DMS 273 treated with DMSO at 0.1 percent for 48 hours (cell line): Measurements from ENCODE around the gene MAGI2.

Source experiments
- DNase-seq: peaks from one replicate; lab custom pipeline; 2025; lab: John Stamatoyannopoulos, UW

The MAGI2 gene

DNA sequence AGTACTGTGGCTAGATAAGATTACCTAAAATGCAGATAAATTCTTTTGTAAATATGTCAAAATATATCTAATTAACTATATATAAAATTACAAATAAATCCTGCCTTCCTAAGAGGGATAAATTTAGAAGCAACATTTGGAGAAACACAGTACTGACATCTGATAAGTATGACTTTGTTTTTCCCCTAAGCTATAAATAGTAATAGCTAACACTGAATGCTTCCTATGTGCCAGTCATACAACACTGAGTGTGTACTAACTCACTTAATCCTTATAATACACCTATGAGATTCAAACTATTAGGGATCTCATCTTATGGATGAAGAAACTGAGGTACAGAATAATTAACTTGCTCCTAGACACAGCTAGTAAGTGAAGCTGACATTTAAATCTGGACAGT is 733.4 kb downstream of the MAGI2 start:
- no peak for DNase-seq

DNA sequence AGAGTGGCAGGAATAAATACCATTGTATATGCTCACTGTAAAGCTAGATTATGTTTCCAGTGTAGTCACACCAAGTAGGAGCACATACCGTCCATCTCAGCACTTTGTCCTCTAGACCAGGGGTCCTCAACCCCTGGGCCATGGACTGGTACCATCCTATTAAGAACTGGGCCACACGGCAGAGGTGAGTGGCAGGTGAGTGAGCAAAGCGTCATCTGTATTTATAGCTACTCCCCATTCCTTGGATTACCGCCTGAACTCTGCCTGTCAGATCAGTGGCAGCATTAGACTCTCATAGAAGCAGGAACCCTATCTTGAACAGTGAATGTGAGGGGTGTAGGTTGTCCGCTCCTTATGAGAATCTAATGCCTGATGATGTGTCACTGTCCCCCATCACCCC is 735.3 kb downstream of the MAGI2 start:
- no peak for DNase-seq

DNA sequence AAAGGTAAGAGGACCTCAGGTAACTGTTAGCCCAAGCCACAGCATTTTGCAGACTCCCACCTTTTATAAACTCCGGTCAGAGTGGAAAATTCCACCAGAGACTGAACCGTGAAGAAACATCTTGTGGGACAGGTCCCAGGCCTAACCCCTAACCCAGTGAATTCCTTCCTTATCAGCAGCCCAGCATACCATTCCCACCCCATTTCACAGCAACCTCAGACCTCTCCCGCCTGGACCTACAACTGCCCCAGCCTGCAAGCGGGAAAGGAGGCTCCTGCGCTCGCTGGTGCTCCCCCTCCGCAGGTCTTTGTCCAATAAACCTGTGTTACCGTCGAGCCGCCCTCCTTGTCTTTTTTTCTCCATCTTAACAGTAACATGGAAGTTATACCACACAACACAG is 736.6 kb downstream of the MAGI2 start:
- DNase-seq = no peak

DNA sequence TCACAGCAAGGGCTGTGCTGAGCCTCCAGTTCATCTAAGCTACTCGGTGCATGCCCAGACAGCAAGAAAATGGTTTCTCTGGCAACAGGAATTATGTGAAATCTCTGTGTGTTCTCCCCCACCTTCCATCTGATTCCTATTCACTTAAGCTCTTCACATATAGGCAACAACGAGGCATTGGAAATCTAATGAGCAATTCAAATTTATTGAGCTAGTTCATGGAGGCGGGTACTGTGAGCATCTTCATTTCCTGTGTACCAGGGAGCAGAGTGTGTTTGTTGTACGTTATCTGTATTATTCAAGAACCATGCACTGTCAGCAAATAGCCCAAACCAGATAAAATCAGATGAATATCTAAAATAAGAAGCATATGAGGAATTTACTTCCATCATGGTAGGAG is 739.1 kb downstream of the MAGI2 start:
- DNase-seq = no peak

DNA sequence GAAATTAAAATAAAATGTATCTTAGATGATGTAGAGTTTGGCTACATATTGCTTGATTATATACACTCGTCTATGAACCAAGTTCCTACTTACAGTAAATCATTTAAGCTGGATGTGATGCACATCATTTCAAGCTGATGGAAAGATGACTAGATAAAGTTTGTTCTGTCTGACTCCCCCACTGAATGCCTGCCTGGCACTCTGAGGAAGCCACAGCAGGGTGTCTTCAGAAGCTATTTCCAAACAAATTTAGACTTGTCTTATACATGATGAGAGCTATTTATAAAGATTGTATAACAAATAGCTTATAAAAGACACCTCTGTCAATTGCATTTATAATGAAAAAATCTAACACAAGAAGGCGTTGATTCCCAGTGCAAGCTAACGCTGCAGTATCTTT is 741.4 kb downstream of the MAGI2 start:
- DNase-seq = no peak

DNA sequence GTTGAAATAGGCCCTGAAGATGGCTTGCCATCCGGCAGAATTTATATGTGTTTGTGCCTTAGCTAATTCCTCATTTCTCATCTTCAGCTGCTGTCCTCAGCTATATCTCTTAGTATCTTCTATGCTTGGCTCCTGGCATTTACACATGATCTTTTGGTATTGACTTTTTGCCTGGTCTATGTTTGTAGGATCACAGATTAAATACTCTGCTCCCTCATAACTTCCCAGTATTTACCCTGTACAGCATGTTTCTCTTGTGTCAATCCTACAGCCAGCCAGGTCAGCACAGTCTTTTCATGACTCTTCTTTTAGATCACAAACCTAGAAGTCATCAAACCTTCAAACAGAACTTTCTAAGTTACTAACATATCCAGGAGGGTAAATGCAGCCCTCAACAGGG is 743.8 kb downstream of the MAGI2 start:
- DNase-seq = no peak

DNA sequence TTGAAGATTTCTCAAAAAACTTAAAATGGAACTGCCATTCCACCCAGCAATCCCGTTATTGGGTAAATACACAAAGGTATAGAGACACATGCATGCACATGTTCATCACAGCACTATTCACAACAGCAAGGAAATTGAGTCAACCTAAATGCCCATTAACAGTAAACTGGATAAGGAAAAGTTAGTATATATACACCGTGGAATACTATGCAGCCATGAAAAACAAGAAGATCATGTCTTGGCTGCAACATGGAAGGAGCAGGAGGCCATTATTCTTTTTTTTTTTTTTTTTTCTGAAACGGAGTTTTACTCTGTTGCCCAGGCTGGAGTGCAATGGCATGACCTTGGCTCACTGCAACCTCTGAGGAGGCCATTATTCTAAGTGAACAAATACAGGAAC is 749.0 kb downstream of the MAGI2 start:
- DNase-seq = no peak

DNA sequence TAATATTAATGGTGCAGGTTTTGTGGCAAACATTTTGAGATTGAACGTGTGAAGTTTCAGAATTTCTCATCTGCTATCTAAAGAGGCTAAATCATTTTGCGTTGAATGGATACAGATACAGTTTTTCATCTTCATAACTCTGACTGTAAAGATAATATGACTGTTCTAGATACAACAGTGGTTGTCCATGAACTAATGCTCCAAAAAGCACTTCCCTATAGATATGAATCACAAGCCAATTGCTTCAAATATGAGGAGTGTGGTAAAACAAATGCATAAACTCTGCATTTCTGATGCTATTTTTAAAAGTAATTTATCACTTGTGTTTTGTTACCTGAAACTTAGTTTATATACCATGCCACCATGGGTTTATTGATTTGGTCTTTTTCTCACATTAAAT is 750.1 kb downstream of the MAGI2 start:
- no peak for DNase-seq

DNA sequence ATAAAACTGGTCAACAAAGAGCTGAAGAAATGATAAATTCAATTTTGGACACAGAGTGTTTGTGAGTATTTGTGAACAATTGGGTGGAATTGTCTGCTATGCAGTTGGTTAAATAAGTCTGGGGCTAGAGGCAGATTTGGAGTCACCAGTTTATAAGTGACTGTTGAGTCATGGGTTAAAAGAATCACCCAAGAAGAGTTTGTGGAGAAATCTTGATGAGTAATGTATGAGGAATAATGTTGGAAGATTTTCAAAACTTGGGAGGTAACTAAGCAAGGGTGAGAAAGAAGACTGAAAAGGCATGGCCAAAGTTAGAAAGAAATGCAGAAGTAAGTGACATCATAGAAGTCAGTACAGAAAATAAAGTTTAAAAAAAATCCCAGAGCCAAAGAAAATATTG is 750.7 kb downstream of the MAGI2 start:
- DNase-seq = no peak

DNA sequence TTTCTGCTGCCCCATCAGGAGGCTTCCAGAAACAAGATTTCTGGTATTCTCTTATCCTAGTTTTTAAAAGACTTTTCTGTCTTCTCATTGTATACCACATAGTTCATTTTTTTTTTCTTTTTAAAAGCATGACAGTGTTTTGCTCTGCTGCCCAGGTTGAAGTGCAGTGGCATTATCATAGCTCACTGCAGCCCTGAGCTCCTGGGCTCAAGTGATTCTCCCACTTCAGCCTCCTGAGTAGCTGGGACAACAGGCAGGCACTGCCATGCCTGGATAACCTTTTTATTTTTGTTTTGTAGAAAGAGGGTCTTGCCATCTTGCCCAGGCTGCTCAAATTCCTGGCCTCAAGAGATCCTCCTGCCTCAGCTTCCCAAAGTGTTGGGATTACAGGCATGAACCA is 757.6 kb downstream of the MAGI2 start:
- no peak for DNase-seq

DNA sequence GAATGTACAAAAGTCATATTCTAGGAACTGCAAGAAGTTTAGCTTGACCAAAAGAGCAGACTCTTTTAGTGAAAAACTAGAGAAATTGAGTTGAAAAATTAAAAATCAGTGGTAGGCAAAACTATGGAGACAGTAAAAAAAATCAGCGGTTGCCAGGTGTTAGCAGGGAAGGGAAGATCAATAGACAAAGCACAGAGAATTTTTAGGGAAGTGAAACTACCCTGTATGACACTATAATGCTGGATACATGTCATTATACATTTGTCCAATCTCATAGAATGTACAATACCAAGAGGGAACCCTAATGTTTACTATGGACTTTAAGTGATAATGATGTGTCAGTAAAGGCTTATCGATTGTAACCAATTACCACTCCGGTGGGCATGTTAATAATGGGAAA is 761.9 kb downstream of the MAGI2 start:
- DNase-seq = no peak

DNA sequence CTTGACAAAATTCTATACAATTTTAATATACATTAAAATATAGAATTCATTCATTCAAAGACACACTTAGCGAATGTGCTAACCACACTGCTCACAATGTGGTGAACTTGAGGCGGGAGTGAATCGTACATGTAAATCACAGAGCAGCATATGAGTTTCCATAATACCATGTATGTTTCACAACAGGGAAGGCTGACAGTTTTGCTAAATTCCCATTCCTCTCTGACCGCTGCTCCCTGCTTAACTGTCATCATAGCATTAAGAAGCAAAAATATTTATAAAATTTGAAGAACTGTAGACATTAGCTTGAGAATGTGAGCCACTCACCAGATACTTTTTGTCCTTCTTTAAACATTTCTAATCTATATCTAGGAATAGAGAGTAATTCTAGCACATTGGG is 763.3 kb downstream of the MAGI2 start:
- DNase-seq = no peak

DNA sequence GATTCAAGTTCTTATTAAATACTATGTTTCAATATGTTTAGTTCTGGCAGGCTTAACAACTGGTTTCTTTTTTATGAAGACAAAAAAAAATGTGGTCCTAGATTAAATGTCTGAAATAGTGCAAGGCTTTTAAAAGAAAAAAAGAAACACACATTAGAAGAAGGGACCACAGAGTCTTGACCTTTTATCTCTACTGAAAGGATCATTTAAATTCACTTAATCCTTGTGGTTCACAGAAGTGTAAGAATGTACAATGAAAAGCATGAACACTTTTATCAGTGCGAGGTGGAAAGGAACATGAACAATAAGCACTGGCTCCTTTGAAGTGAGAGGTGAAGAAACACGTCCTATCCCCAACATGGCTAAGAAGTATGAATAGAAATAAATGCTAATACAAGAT is 765.1 kb downstream of the MAGI2 start:
- DNase-seq = no peak

DNA sequence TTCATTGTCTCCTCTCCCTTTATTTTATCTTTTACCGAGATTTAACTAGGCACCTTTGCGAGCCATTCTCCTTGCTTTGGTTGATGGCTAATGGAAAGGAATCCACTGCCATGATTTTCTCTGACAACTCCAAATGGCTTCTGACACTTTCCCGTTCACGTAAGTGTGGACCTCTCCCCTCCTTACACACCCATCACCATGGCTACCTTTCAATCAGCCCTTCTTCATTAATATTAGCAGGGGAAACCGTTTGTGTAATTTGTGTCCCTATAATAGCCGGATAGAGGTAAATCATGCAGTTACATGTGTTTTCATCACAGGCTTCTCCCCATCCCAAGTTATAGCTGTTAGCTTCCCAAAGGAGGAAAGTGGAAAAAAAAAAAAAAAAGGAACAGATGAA is 767.3 kb downstream of the MAGI2 start:
- DNase-seq = no peak

DNA sequence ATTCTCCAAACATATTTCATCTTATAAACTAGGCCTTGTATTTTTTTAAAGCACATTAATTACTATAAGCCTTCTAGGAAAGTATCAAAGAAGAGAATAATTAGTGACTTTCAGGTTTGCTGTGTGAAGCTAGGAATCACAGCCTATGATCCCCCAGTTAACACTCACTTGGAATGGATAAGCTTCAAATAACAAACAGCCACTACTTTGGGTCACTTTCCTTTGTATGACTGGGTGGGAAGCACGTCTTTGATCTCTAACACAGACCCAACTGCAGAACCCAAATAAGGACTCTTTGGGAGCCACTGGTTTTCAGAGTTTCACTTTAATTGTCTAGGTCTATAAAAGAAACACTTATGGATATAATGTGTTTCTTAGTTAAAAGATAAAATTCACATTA is 769.3 kb downstream of the MAGI2 start:
- DNase-seq = no peak

DNA sequence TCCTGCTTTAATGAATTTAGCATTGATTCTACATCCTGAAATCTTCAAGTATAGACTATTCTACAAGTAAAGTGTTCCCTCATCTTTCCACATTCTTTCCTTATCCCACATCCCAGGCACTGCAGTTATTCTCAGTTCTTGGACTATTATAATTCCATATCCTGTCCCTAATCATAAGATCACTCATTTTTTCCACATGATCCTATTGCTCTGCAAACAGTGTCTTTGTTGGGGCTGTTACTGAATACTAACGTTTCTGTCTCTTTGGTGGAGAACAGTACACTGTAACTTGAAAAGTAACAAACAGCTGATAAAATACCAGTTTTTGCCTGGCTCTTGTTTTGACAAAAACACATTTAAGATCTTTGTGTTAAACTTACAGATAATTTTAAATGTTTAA is 769.9 kb downstream of the MAGI2 start:
- DNase-seq = no peak

DNA sequence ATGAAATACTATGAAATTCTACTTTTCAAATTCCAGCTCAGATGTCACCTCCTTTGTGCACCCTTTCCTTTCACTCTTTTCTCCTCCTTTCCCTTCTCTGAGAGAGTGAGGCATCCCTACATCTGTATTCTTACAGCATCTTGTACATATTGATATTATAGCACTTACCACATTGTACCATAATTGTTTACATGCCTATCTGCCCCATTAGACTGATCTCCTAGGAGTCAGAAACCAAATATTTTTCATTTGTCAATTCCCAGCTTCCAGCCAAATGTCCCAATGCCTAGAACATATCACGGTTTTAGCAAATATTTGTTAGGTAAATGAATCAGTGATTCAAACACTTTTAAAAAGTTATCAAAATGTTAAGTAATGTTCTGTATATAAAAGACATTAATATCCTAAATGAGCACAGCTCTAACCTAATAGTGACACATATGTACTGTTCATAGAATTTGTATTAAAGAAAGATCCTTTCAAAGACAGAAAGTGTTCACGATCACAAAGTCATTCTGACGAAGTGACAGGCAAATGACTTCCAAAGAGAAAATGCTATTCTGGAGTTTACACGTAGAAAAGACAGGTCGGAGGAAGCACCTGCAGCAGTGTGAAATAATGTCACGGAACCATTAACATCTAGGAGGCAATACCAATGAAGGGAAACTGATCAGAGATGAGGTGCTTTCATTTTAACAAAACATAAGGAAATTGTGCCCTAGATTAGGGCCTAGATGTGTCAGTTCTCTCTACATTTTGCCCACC is 774.2 kb downstream of the MAGI2 start:
- no peak for DNase-seq

DNA sequence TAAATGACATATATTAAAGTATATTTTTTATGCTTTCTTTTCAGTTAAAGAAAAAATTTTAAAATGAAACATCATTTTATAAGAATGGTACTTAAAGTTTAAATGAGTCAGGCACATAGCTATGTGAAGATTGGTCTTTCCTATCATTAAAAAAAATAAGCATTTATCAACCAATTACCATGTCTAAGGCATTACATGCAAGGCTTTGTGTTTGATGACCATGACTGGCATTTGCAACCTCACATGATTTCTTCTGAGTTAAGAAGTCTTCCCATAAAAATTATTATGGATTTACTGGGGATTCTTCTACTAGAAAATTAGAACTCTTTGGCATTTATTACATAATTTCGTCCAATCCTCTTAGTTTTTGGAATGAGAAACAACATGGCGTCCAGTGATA is 776.1 kb downstream of the MAGI2 start:
- no peak for DNase-seq

DNA sequence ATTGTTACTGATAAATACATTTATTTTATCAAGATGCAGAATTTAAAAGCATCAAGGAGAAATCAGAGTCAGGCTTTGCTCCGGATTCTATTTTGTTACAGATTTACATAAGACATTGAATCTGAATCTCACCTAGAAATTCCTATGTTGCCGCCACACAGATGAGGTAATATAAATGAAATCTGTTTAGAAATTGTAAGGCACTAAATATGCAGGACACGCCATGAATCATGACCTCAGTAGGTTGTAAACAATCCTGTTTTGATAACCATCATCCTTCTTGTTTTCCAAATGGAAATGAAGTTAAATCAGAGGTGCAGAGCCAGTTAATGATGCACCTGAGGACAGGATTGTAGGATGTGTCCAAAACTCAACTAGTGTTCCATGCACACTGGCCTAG is 778.0 kb downstream of the MAGI2 start:
- no peak for DNase-seq

DNA sequence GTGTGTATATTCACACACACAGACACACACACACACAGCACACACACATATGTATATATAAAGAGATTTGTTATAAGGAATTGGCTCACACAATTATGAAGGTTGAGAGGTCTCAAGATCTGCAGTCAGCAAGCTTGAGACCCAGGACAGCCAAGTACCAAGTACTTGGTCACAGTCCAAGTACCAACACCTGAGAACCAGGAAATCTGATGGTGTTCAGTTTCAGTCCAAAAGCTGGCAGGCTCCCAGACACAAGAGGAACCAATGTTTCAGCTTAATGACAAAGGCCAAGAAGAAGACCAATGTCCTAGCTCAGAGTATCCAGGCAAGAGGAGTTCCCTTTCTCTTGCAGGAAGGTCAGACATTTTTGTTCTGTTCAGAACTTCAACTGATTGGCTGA is 780.2 kb downstream of the MAGI2 start:
- no peak for DNase-seq

DNA sequence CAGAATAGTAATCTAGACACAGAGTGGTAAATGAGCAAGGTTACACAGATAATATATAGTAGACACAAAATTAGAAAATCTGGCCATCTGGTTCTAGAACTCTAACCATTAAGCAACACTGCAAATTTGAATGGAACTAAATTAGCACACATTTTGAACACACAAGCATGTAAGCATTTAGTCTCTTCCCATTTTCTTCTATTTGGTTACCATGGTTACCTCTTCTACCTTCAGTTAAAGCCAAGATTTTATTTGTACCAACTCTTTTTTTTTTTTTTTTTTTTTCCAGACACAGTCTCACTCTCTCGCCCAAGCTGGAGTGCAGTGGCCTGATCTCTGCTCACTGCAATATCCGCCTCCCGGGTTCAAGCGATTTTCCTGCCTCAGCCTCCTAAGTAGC is 790.5 kb downstream of the MAGI2 start:
- DNase-seq = no peak

DNA sequence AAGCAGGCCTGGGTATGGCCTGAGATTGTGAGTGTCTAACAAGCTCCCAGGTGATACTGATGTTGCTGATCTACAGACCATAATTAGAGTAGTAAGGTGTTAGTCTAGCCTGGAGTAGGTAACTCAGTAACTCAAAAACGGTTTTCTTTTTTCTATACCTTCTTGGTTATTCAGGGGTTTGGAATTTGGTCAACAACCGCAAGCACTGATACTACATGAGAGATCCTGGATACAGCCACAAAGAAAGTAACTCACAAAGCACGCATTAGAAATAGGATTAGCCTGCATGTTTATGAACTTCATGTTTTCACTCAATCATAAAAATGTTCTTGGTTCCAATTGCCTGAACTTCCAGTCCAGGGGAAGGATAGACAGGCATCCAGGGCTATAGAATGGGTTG is 803.5 kb downstream of the MAGI2 start:
- no peak for DNase-seq

DNA sequence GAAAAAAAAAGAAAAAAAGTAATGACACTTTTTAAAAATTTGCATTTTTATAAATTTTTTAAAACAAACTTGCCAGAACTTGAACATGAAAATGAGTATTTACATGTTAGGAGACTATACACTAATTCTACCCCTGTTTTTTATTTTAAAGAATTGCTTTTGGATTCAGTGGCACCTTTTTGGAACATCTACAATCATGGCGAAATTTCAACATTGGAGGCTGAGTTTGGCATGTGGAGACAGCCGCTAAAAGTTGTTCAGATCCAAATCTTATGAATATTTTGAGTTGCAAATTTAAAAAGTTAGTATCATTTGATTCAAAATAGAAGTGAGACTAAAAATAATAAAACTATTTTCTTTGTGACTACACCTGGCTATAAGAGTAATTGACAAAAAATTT is 804.2 kb downstream of the MAGI2 start:
- DNase-seq = no peak

DNA sequence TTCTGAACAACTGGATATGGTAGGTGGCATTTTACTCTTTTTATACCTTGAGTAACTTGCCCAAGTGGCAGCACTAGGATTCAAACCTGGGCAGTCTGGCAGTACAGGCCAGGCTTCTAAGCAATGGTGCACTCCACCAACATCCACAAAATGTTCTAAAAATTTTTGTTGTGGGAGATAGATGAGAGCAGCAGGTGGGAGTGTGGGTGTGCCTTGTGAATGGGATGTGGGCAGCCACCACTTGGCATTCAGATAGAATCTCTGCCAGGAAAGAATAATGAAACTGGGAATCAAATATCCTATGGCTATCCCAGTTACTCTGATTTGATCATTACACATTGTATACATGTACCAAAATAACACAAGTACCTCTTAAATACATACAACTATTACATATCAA is 810.7 kb downstream of the MAGI2 start:
- no peak for DNase-seq

DNA sequence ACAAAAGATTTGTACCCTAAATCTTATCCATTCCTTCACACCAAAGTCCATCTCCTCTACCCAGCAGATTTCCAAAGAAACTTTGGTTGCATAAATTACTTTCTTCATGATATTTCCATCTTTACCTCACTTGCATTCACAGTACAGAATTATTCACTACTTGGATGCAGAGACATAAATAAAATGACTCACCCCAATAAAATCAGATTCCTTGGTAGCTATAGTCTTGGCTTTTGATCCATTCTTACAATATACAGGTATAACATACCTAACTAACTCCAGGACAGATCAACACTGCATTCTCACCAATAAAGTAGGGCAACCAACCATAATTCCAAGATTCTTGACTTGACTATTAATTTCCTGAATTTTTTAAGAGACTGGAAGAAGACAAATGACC is 815.1 kb downstream of the MAGI2 start:
- DNase-seq = no peak
